GM12874 (cell line): ENCODE data around the gene ZNF774.

Experiments
- CTCF ChIP-seq: IDR thresholded peaks from 2 replicates; pipeline ENCODE4 v1.5.1; 2011; ENCODE audit warnings: low read depth, mild to moderate bottlenecking, control low read depth, low read length, moderate library complexity; ENCODE audit not compliant: insufficient read depth

Gene ZNF774

GRCh38 chr15:90405055-90405607 lies 53.0 kb downstream of the ZNF774 start:
- TF ChIP-seq CTCF, result no peak

- no peak for TF ChIP-seq CTCF
Observed at GRCh38 chr15:90407336-90407735, 55.3 kb downstream of the ZNF774 start.

GRCh38 chr15:90407871-90408317 lies 55.8 kb downstream of the ZNF774 start:
- no peak for TF ChIP-seq CTCF

- no peak for TF ChIP-seq CTCF
Observed at GRCh38 chr15:90408657-90409056, 56.6 kb downstream of the ZNF774 start.

- TF ChIP-seq CTCF, result no peak
Observed at GRCh38 chr15:90411176-90411575, 59.1 kb downstream of the ZNF774 start.
